Measurements from ENCODE around the gene SLC2A13.
"Not testable (repeated sequence)": the region's sequence is repeated elsewhere in the genome, so short reads cannot be mapped to it uniquely, and the experiment has no call there.

SLC2A13 gene

DNA sequence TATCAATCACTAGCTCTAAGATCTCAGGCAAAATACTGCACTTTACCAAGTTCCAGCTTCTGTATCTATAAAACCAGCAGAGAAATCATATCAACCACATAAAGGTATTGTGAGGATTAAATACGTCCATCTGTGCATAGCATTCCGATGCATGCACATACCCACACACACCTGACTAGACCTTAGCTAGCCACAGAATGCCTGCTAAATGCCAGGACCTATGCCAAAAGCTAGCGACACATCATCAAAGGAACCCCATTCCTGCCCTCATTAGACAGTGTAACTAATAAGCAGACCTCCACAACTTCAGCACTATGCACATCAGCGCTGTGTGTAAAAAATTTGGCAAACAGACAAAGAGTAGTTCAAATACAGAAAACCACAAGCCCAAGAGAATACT is 185.2 kb downstream of the SLC2A13 start:
- no peak overlapping the region for H3K27ac ChIP-seq (ENCODE audit: insufficient read depth, low read length, poor library complexity, severe bottlenecking)
- no peaks in the 10 kb centered on the region for H3K9me3 ChIP-seq (ENCODE audit: control insufficient read depth, low read length)
- DNase-seq = no peak
- H3K4me3 ChIP-seq (ENCODE audit: insufficient read depth, low read depth, low read length, poor library complexity, severe bottlenecking) = no peak overlapping the region
- no peaks in the 10 kb centered on the region for H3K27me3 ChIP-seq (replicated peaks; ENCODE audit: control insufficient read depth, insufficient read depth, low read length, poor library complexity, severe bottlenecking)
- no peaks in the 10 kb centered on the region for H3K4me1 ChIP-seq (ENCODE audit: control insufficient read depth, insufficient read depth, low read length, poor library complexity, severe bottlenecking)
- H3K36me3 ChIP-seq (ENCODE audit: control insufficient read depth, insufficient read depth, low read length) = no peaks in the 10 kb centered on the region

DNA sequence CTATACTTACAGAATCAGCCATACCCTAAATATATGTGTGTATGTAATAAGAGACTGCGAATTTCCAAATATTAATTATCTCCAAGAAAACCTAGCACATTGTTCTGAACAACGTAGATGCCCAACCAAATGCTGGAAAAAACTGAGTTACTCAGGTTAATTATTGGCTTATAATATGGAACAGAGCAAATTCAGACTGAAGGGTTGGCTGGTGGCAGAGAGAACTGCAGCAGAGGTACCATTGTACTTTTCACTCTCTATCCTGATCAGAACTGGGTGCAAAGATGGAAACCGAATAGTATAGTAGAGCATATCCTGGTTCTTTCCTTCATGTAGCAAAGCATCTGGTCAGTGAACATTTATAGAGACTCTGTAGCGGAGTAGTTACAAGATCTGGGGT is 185.7 kb downstream of the SLC2A13 start:
- Histone ChIP-seq H3K27ac (ENCODE audit: insufficient read depth, low read length, poor library complexity, severe bottlenecking) (no peak overlapping the region), H3K4me3 (ENCODE audit: insufficient read depth, low read depth, low read length, poor library complexity, severe bottlenecking) (no peak overlapping the region), H3K9me3 (ENCODE audit: control insufficient read depth, low read length) (no peaks in the 10 kb centered on the region), H3K4me1 (ENCODE audit: control insufficient read depth, insufficient read depth, low read length, poor library complexity, severe bottlenecking) (no peaks in the 10 kb centered on the region), H3K27me3 (replicated peaks; ENCODE audit: control insufficient read depth, insufficient read depth, low read length, poor library complexity, severe bottlenecking) (no peaks in the 10 kb centered on the region), H3K36me3 (ENCODE audit: control insufficient read depth, insufficient read depth, low read length) (no peaks in the 10 kb centered on the region)
- DNase-seq = no peak

DNA sequence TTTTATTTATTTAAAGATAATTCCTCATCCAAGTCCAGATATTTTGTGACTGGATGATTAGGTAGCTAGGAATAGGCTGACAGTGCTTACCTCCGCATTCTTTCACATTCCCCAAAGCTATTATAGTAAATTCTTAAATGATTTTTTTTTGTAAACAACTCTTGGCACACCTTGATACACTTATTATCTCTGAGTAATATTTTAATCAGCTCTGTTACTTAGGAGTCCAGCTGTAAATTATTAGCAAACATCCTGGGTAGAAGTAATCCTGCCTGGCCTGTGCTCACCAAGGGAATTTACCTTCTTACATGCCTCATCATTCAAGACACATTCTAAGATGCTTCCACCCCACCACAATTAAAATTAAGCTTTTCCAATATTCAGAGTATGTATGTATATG is 186.1 kb downstream of the SLC2A13 start:
- Histone ChIP-seq H3K4me3 (ENCODE audit: insufficient read depth, low read depth, low read length, poor library complexity, severe bottlenecking) (no peak overlapping the region), H3K27ac (ENCODE audit: insufficient read depth, low read length, poor library complexity, severe bottlenecking) (no peak overlapping the region), H3K27me3 (replicated peaks; ENCODE audit: control insufficient read depth, insufficient read depth, low read length, poor library complexity, severe bottlenecking) (no peaks in the 10 kb centered on the region), H3K4me1 (ENCODE audit: control insufficient read depth, insufficient read depth, low read length, poor library complexity, severe bottlenecking) (no peaks in the 10 kb centered on the region), H3K36me3 (ENCODE audit: control insufficient read depth, insufficient read depth, low read length) (no peaks in the 10 kb centered on the region), H3K9me3 (ENCODE audit: control insufficient read depth, low read length) (no peaks in the 10 kb centered on the region)
- no peak for DNase-seq

DNA sequence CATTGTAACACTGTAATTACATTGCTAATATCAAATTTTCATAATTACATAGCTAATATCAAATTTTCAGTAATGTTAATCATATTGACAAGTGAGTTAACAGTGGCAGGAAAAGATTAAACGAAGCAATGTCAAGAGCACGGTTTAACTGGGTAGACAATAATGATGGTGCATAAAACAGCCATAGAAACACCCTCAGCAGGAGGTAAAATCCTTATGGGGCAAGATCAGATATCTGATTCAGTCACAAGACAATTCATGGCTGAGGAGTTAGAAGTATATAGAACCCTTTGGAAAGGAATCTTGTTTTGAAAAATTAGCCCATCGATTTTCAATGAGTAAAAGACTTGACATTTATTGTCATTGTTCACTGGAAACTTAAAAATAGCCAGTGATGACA is 190.6 kb downstream of the SLC2A13 start:
- Histone ChIP-seq H3K4me1 (ENCODE audit: control insufficient read depth, insufficient read depth, low read length, poor library complexity, severe bottlenecking) (no peaks in the 10 kb centered on the region), H3K27ac (ENCODE audit: insufficient read depth, low read length, poor library complexity, severe bottlenecking) (no peak overlapping the region), H3K36me3 (ENCODE audit: control insufficient read depth, insufficient read depth, low read length) (no peaks in the 10 kb centered on the region), H3K9me3 (ENCODE audit: control insufficient read depth, low read length) (no peaks in the 10 kb centered on the region), H3K4me3 (ENCODE audit: insufficient read depth, low read depth, low read length, poor library complexity, severe bottlenecking) (no peak overlapping the region), H3K27me3 (replicated peaks; ENCODE audit: control insufficient read depth, insufficient read depth, low read length, poor library complexity, severe bottlenecking) (no peaks in the 10 kb centered on the region)
- DNase-seq = no peak

DNA sequence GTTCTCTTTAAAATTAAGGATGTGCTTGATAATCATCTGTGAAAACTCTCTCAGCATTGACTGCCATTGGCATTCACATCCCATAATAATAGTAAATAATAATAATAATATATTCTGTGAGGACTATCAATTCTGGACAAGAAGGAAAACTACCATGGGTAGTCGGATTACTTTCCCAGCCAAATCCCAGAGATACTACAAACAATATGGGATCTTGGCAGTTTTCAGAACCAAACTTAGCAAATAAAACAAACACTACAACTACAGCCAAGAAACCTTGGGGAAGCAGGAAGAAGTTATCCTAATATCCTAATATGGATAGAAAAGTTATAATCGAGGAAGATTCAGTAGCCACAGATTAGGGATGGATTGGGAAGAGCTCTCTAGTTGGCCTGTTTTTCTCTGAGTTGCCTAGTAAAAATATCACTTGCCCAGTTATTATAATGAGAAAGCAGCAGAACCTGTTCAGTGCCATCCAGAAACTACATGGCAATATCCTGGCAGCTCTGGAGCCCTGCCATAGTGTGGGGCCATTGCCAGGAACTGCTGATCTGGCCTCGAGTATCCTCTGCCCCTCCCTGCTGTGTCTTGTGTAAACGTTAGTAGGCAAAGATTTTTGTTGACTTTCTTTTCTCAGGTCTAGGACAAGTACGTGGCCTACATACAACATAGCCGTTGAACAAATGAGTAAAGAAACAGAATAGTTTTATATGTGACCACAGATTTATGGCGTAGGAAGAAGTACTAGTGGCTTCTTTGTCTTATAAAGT is 193.5 kb downstream of the SLC2A13 start:
- Histone ChIP-seq H3K27ac (ENCODE audit: insufficient read depth, low read length, poor library complexity, severe bottlenecking) (no peak overlapping the region), H3K4me3 (ENCODE audit: insufficient read depth, low read depth, low read length, poor library complexity, severe bottlenecking) (no peak overlapping the region), H3K9me3 (ENCODE audit: control insufficient read depth, low read length) (no peaks in the 10 kb centered on the region), H3K36me3 (ENCODE audit: control insufficient read depth, insufficient read depth, low read length) (no peaks in the 10 kb centered on the region), H3K4me1 (ENCODE audit: control insufficient read depth, insufficient read depth, low read length, poor library complexity, severe bottlenecking) (no peaks in the 10 kb centered on the region), H3K27me3 (replicated peaks; ENCODE audit: control insufficient read depth, insufficient read depth, low read length, poor library complexity, severe bottlenecking) (no peaks in the 10 kb centered on the region)
- DNase-seq = no peak

DNA sequence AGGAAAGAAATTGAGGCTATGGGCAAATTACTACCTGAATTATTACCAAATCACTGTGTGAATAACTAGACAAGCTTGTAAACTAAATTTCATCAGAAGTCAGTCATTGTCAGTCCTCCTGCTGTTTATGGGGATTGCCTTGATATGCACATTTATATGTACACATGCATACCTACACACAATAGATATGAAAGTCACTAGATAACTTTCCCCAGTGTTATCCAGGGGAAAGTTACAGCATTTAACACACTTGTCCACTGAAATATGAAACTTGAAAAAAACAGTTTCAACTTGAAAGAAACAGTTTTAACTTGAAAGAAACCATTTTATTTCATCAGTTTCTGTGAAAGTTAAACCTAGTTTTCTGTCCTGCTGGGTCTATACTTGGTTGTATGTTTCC is 199.6 kb downstream of the SLC2A13 start:
- H3K27me3 ChIP-seq (replicated peaks; ENCODE audit: control insufficient read depth, insufficient read depth, low read length, poor library complexity, severe bottlenecking) = no peaks in the 10 kb centered on the region
- no peaks in the 10 kb centered on the region for H3K36me3 ChIP-seq (ENCODE audit: control insufficient read depth, insufficient read depth, low read length)
- no peak for DNase-seq
- no peak overlapping the region for H3K27ac ChIP-seq (ENCODE audit: insufficient read depth, low read length, poor library complexity, severe bottlenecking)
- no peak overlapping the region for H3K4me3 ChIP-seq (ENCODE audit: insufficient read depth, low read depth, low read length, poor library complexity, severe bottlenecking)
- no peaks in the 10 kb centered on the region for H3K4me1 ChIP-seq (ENCODE audit: control insufficient read depth, insufficient read depth, low read length, poor library complexity, severe bottlenecking)
- no peaks in the 10 kb centered on the region for H3K9me3 ChIP-seq (ENCODE audit: control insufficient read depth, low read length)

DNA sequence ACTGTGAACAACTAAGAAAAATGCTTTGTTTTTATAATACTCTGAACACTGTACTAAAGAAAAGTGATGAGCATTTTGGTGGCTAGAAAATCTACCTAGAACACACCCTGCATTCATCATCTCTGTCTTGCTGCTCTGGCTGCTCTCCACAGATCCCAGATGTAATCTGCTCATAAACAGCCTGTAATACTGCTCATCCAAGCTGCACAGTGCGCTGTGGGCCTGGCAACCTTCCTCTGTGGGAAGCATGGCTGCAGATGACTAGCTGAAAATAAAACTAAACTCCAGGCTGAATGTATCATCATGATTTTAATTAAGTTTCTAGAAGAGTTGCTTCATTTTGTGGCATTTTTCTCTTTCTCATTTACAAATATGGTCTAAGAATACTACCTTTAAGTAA is 200.7 kb downstream of the SLC2A13 start:
- Histone ChIP-seq H3K9me3 (ENCODE audit: control insufficient read depth, low read length) (no peaks in the 10 kb centered on the region), H3K27ac (ENCODE audit: insufficient read depth, low read length, poor library complexity, severe bottlenecking) (no peak overlapping the region), H3K36me3 (ENCODE audit: control insufficient read depth, insufficient read depth, low read length) (no peaks in the 10 kb centered on the region), H3K4me1 (ENCODE audit: control insufficient read depth, insufficient read depth, low read length, poor library complexity, severe bottlenecking) (no peaks in the 10 kb centered on the region), H3K27me3 (replicated peaks; ENCODE audit: control insufficient read depth, insufficient read depth, low read length, poor library complexity, severe bottlenecking) (no peaks in the 10 kb centered on the region), H3K4me3 (ENCODE audit: insufficient read depth, low read depth, low read length, poor library complexity, severe bottlenecking) (no peak overlapping the region)
- DNase-seq = no peak

DNA sequence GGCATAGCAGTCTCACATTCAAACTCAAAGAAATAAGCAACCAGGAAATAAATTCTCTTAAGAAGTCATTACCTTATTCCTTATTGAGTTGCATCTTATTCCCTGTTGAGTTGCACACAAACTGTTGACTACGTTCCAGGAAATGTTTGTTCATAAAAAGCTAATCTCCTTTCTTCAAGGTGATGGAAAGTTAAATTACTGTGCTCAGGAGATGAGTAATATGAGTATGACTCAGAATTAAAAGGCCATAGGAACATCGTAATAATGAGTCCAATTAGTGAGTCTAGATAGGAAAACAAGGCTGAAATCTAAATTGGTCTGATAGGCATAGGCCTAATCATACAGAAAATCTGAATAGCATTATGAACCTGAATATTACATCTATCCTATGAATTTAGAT is 203.1 kb downstream of the SLC2A13 start:
- Histone ChIP-seq H3K4me1 (ENCODE audit: control insufficient read depth, insufficient read depth, low read length, poor library complexity, severe bottlenecking) (no peaks in the 10 kb centered on the region), H3K36me3 (ENCODE audit: control insufficient read depth, insufficient read depth, low read length) (no peaks in the 10 kb centered on the region), H3K9me3 (ENCODE audit: control insufficient read depth, low read length) (no peaks in the 10 kb centered on the region), H3K4me3 (ENCODE audit: insufficient read depth, low read depth, low read length, poor library complexity, severe bottlenecking) (no peak overlapping the region), H3K27ac (ENCODE audit: insufficient read depth, low read length, poor library complexity, severe bottlenecking) (no peak overlapping the region), H3K27me3 (replicated peaks; ENCODE audit: control insufficient read depth, insufficient read depth, low read length, poor library complexity, severe bottlenecking) (no peaks in the 10 kb centered on the region)
- DNase-seq = no peak

DNA sequence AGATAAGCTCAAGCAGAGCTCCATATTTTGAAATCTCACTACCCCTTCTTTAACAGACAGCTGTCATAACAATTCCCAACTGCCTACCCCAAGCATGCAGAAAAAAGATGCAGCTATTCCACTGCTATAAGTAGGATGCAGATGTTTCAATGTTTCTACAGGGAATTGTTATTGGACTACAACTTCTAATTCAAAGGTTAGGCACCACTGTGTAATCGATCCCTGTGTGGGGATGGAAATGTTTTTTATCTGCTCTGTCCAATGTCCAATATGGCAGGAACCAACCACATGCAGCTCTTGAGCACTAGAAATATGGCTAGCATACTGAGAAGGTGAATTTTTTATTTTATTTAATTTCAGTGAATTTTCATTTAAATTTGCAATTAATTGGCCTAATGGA is 208.6 kb downstream of the SLC2A13 start:
- DNase-seq = no peak
- Histone ChIP-seq H3K27ac (ENCODE audit: insufficient read depth, low read length, poor library complexity, severe bottlenecking) (no peak overlapping the region), H3K4me1 (ENCODE audit: control insufficient read depth, insufficient read depth, low read length, poor library complexity, severe bottlenecking) (no peaks in the 10 kb centered on the region), H3K4me3 (ENCODE audit: insufficient read depth, low read depth, low read length, poor library complexity, severe bottlenecking) (no peak overlapping the region), H3K27me3 (replicated peaks; ENCODE audit: control insufficient read depth, insufficient read depth, low read length, poor library complexity, severe bottlenecking) (no peaks in the 10 kb centered on the region), H3K9me3 (ENCODE audit: control insufficient read depth, low read length) (no peaks in the 10 kb centered on the region), H3K36me3 (ENCODE audit: control insufficient read depth, insufficient read depth, low read length) (no peaks in the 10 kb centered on the region)

DNA sequence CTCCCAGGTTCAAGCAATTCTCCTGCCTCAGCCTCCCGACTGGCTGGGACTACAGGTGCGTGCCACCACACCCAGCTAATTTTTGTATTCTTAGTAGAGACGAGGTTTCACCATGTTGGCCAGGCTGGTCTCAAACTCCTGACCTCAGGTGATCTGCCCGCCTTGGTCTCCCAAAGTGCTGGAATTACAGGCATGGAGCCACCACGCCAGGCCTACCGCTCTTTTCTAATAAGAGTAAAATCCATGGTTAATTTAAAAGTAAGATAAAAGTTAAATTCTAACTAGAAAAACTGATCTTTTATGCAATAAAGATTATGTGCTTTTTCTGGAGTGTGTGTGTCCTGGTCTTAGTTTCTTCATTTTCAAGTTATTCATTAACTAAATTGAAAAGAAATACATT is 212.5 kb downstream of the SLC2A13 start:
- H3K4me3 ChIP-seq (ENCODE audit: insufficient read depth, low read depth, low read length, poor library complexity, severe bottlenecking); H3K36me3 ChIP-seq (ENCODE audit: control insufficient read depth, insufficient read depth, low read length); H3K4me1 ChIP-seq (ENCODE audit: control insufficient read depth, insufficient read depth, low read length, poor library complexity, severe bottlenecking); H3K9me3 ChIP-seq (ENCODE audit: control insufficient read depth, low read length); H3K27ac ChIP-seq (ENCODE audit: insufficient read depth, low read length, poor library complexity, severe bottlenecking); H3K27me3 ChIP-seq (replicated peaks; ENCODE audit: control insufficient read depth, insufficient read depth, low read length, poor library complexity, severe bottlenecking); DNase-seq: not testable (repeated sequence)
